Suprapubic skin (tissue), 4 donors: ENCODE measurements around the gene CD151. TPM values are rescaled to one million over a fixed set of nuclear protein-coding genes. Genes with fewer than 3 reads are reported as not detected.

ENCODE experiments used
- DNase-seq, 2 donors: peaks; one replicate each; pipeline ENCODE4 v3.0.0-alpha.2; 2019; ENCODE audit warnings: low spot score in 2 of 2
- H3K27ac ChIP-seq: fragments of 200-600 bp; sonication (generic); one replicate; pipeline ENCODE4 v1.5.1; 2019
- H3K27me3 ChIP-seq: fragments of 200-600 bp; sonication (generic); one replicate; pipeline ENCODE4 v1.5.1; 2019
- H3K36me3 ChIP-seq: fragments of 200-600 bp; sonication (generic); one replicate; pipeline ENCODE4 v1.5.1; 2019
- H3K4me1 ChIP-seq: fragments of 200-600 bp; sonication (generic); one replicate; pipeline ENCODE4 v1.5.1; 2019
- H3K4me3 ChIP-seq: fragments of 200-600 bp; sonication (generic); one replicate; pipeline ENCODE4 v1.5.1; 2019; ENCODE audit warnings: mild to moderate bottlenecking
- H3K9me3 ChIP-seq: fragments of 200-600 bp; sonication (generic); one replicate; pipeline ENCODE4 v1.5.1; 2019
- EP300 ChIP-seq: sonication (generic); formaldehyde crosslinking; IDR thresholded peaks from one replicate; pipeline ENCODE4 v1.6.1; 2017; ENCODE audit warnings: antibody characterized with exemption
- POLR2A ChIP-seq, 2 donors: fragments of 450-650 bp; IDR thresholded peaks; one replicate each; pipeline ENCODE4 v1.6.1; 2017; ENCODE audit warnings: antibody characterized with exemption in 2 of 2, mild to moderate bottlenecking in 2 of 2, moderate library complexity in 2 of 2
- POLR2AphosphoS5 ChIP-seq, 3 donors: sonication (generic); formaldehyde crosslinking; IDR thresholded peaks; one replicate each; pipeline ENCODE4 v1.6.1; 2017; ENCODE audit warnings: antibody characterized with exemption in 3 of 3
- WGBS: methylation state at CpG from one replicate; pipeline ENCODE4 v1.1.5; 2018; 5-methylcytosine and 5-hydroxymethylcytosine counted together
- total RNA-seq, 4 donors: library from RNA; depleted of rRNA; stranded (reverse); fragments of >200 nt; gene quantifications; one replicate each; pipeline ENCODE4 v1.1.0, GENCODE V29; 2016
- TF ChIP-seq, protein P1 (sequence below), 2 donors: fragments of 200-600 bp in 1 of 2; fragments of 450-650 bp in 1 of 2; sonication (generic) in 1 of 2; IDR thresholded peaks; one replicate each; pipeline ENCODE4 v1.5.1; 2016 to 2019; ENCODE audit warnings: antibody characterized with exemption in 2 of 2, mild to moderate bottlenecking in 1 of 2, moderate library complexity in 1 of 2

CD151 gene
- total RNA-seq, 4 donors from 2014 or later: 108 to 162 (median 150) TPM

DNA sequence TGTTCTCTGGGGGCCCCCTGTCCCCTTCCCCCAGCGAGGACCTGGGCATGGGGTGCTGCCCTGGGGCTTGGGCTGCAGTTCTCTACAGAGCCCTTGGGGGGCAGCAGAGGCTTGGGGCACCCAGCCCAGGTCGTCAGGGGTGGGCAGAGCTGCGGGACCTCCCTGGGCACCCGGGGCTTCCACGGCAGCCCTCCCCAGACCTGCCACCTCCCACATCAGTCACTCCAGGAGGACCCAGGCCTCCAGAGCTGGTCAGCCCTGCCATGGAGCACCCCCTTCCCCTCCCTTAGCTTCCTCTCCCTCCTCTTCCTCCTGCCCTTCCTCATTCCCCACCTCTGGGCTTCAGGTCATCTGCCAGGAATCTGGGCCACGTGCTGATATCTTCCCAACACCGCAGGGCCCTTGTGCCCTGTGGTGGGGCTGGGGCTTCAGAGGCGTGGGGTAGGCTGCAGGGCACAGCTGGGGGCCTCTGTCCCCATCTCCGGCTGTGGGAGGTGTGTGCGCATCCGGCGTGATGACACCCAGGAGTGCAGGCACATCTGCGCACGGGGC lies 15.7 kb downstream of the CD151 start:
- DNase-seq: no peak
- no peak for TF ChIP-seq POLR2A (IDR thresholded peaks at IDR 0.05)
- TF ChIP-seq, protein P1, sequence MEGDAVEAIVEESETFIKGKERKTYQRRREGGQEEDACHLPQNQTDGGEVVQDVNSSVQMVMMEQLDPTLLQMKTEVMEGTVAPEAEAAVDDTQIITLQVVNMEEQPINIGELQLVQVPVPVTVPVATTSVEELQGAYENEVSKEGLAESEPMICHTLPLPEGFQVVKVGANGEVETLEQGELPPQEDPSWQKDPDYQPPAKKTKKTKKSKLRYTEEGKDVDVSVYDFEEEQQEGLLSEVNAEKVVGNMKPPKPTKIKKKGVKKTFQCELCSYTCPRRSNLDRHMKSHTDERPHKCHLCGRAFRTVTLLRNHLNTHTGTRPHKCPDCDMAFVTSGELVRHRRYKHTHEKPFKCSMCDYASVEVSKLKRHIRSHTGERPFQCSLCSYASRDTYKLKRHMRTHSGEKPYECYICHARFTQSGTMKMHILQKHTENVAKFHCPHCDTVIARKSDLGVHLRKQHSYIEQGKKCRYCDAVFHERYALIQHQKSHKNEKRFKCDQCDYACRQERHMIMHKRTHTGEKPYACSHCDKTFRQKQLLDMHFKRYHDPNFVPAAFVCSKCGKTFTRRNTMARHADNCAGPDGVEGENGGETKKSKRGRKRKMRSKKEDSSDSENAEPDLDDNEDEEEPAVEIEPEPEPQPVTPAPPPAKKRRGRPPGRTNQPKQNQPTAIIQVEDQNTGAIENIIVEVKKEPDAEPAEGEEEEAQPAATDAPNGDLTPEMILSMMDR (IDR thresholded peaks at IDR 0.05): peak; percentile 65 to 91
- H3K4me1 ChIP-seq: peaks cover 81% of the 10 kb centered on the region
- peak overlapping the region; percentile 47 for H3K4me3 ChIP-seq
- H3K9me3 ChIP-seq: no peaks in the 10 kb centered on the region
- no peak overlapping the region for H3K27ac ChIP-seq
- peaks cover 17% of the 10 kb centered on the region for H3K27me3 ChIP-seq
- WGBS: 3% methylated on average over 6 of the region's 14 CpGs
- H3K36me3 ChIP-seq: no peaks in the 10 kb centered on the region

DNA sequence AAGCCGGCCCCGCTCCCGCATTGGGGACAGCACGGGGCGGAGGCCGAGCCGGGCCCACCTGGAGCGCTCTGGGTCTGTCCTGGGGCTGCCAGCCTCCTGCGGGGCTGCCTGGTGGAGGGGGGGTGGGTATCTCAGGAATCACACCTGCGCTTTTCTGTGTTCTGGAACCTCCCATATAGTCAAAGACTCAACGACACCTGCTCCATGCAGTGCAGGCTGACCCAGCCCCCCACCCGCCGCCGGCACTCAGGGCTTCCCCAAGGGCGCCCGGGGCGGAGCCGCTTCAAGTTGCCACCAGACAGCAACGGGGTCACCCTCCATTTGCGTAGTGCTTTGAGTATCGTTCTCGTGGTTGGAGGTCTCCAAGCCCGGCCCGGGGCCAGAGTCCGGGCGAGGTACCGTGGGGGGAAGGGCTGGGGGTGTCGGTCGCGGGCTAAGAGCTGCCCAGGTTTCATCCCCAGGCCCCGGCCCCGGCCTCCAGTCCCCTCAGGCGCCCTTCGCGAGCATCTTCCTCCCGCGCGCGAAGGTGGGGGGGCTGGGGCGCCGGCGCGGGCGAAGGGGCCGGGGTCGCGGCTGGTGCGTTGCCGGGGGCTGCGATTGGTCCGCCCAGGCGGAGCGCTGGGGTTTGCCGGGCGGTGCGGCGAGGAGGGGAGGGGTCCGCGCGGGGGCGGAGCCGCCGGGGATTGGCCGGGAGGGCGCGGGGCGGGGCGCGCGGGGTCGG lies 16.5 kb downstream of the CD151 start:
- DNase-seq: no peak
- Histone ChIP-seq H3K36me3 (no peaks in the 10 kb centered on the region), H3K27ac (no peak overlapping the region), H3K4me1 (peaks cover 73% of the 10 kb centered on the region), H3K4me3 (peak overlapping the region; percentile 47), H3K9me3 (no peaks in the 10 kb centered on the region), H3K27me3 (peaks cover 17% of the 10 kb centered on the region)
- TF ChIP-seq EP300: no peak
- no peak for TF ChIP-seq POLR2A (IDR thresholded peaks at IDR 0.05)
- TF ChIP-seq, protein P1 (IDR thresholded peaks at IDR 0.05): no peak
- TF ChIP-seq POLR2AphosphoS5 (IDR thresholded peaks at IDR 0.05): no peak
- 33% methylated on average over 9 of the region's 71 CpGs for WGBS

GRCh38 chr11:849951-850774 lies 17.4 kb downstream of the CD151 start:
- no peaks in the 10 kb centered on the region for H3K36me3 ChIP-seq
- no peaks in the 10 kb centered on the region for H3K9me3 ChIP-seq
- H3K27me3 ChIP-seq: peaks cover 17% of the 10 kb centered on the region
- WGBS: 55% methylated on average over 51 of the region's 97 CpGs
- H3K27ac ChIP-seq: no peak overlapping the region
- H3K4me1 ChIP-seq: peaks cover 66% of the 10 kb centered on the region
- no peak for DNase-seq
- peak overlapping the region; percentile 47 for H3K4me3 ChIP-seq
- no peak for TF ChIP-seq POLR2AphosphoS5 (IDR thresholded peaks at IDR 0.05)

GRCh38 chr11:850775-851763 lies 18.3 kb downstream of the CD151 start:
- no peaks in the 10 kb centered on the region for H3K36me3 ChIP-seq
- WGBS: 93% methylated on average over 22 of the region's 28 CpGs
- TF ChIP-seq, protein P1 (IDR thresholded peaks at IDR 0.05): no peak
- TF ChIP-seq POLR2AphosphoS5 (IDR thresholded peaks at IDR 0.05) (no peak), EP300 (no peak), POLR2A (IDR thresholded peaks at IDR 0.05) (no peak)
- H3K27me3 ChIP-seq: peaks cover 17% of the 10 kb centered on the region
- H3K9me3 ChIP-seq: no peaks in the 10 kb centered on the region
- H3K4me3 ChIP-seq: no peak overlapping the region
- peaks cover 65% of the 10 kb centered on the region for H3K4me1 ChIP-seq
- H3K27ac ChIP-seq: no peak overlapping the region
- DNase-seq: no peak

DNA sequence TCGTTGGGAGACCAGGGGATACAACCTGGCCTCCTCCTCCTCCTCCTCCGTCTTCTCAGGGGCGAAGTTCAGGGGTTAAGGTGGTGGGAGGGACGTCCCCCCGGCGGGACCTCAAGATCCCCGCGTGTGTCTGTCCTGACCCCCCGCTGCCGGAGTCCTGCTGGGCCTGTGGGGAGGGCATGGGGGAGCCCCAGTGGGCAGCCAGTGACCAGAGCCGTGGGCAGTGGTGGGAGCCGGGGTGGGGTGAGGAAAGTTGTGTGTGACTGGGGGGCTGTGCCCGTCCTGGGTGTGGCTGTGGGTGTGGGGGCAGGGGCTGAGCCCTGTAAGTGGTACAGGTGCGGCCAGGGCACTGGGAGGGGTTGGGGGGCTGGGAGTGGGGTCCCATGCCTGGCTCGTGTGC lies 20.0 kb downstream of the CD151 start:
- H3K27ac ChIP-seq: no peak overlapping the region
- 77% methylated on average over 8 of the region's 15 CpGs for WGBS
- no peaks in the 10 kb centered on the region for H3K9me3 ChIP-seq
- peaks cover 59% of the 10 kb centered on the region for H3K4me1 ChIP-seq
- TF ChIP-seq, protein P1 (IDR thresholded peaks at IDR 0.05): no peak
- TF ChIP-seq EP300: no peak
- TF ChIP-seq POLR2AphosphoS5 (IDR thresholded peaks at IDR 0.05): no peak
- no peak for TF ChIP-seq POLR2A (IDR thresholded peaks at IDR 0.05)
- H3K36me3 ChIP-seq: no peaks in the 10 kb centered on the region
- no peak for DNase-seq
- no peak overlapping the region for H3K4me3 ChIP-seq
- H3K27me3 ChIP-seq: peaks cover 17% of the 10 kb centered on the region
